Central memory CD8-positive, alpha-beta T cell (primary cell): ENCODE measurements around the gene DPP6.

Experiments
- ATAC-seq: fragments of 150-1000 bp; cut with Tn5 transposase; replicated peaks from 2 replicates; pipeline ENCODE4 v1.10.0; 2022; ENCODE audit warnings: mild to moderate bottlenecking, moderate FRiP score, moderate number of reproducible peaks; ENCODE audit not compliant: poor library complexity, severe bottlenecking; ENCODE audit errors: extremely low read depth
- DNase-seq, 2 donors: peaks; one replicate each; pipeline ENCODE4 v3.0.0; 2021; ENCODE audit warnings: low spot score in 2 of 2
- H3K27ac Mint-ChIP-seq: one replicate; pipeline ENCODE4 v1.8.0; 2022; ENCODE audit warnings: low read depth, mild to moderate bottlenecking, moderate library complexity, mixed read lengths
- H3K27me3 Mint-ChIP-seq: one replicate; pipeline ENCODE4 v1.8.0; 2022; ENCODE audit warnings: mixed read lengths
- H3K36me3 Mint-ChIP-seq: one replicate; pipeline ENCODE4 v1.8.0; 2022; ENCODE audit warnings: mild to moderate bottlenecking, moderate library complexity, mixed read lengths; ENCODE audit not compliant: insufficient read depth
- H3K4me1 Mint-ChIP-seq: one replicate; pipeline ENCODE4 v1.8.0; 2022; ENCODE audit warnings: mixed read lengths
- H3K4me3 Mint-ChIP-seq: one replicate; pipeline ENCODE4 v1.8.0; 2022; ENCODE audit warnings: mild to moderate bottlenecking, moderate library complexity, mixed read lengths
- H3K9me3 Mint-ChIP-seq: one replicate; pipeline ENCODE4 v1.8.0; 2022; ENCODE audit warnings: mixed read lengths

Gene DPP6

GRCh38 chr7:154304740-154305700, 252.8 kb downstream of the DPP6 start:
- DNase-seq (no peak), ATAC-seq (no peak)
- Mint-ChIP-seq H3K4me1 (no peaks in the 10 kb centered on the region), H3K9me3 (peaks cover 5% of the 10 kb centered on the region), H3K4me3 (no peak overlapping the region), H3K27me3 (no peaks in the 10 kb centered on the region), H3K27ac (no peak overlapping the region), H3K36me3 (peaks cover 1% of the 10 kb centered on the region)

GRCh38 chr7:154306036-154306435, 253.8 kb downstream of the DPP6 start:
- H3K9me3 Mint-ChIP-seq, result peaks cover 5% of the 10 kb centered on the region
- no peaks in the 10 kb centered on the region for H3K27me3 Mint-ChIP-seq
- H3K36me3 Mint-ChIP-seq, result peaks cover 1% of the 10 kb centered on the region
- no peaks in the 10 kb centered on the region for H3K4me1 Mint-ChIP-seq
- no peak overlapping the region for H3K4me3 Mint-ChIP-seq
- DNase-seq (no peak), ATAC-seq (no peak)
- no peak overlapping the region for H3K27ac Mint-ChIP-seq

DNA sequence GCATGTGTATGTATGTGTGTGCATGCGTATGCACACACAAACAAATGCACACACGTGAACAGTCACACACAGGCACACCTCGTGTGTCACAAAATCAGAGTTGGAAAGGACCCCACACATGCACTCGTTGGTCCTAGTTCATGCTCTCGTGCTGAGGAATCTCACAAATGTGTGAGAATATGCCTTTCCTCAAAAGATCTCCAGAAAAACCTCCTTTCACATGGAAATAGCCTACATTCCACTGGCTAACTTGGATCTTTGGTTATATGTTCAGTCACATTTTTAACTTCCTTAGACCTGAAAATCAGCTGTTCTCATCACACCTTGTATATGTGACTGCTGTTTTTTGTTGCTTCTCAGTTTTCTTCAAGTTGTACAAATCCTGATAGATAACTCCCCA, 256.7 kb downstream of the DPP6 start:
- ATAC-seq, result no peak
- no peak overlapping the region for H3K27ac Mint-ChIP-seq
- H3K9me3 Mint-ChIP-seq, result peaks cover 11% of the 10 kb centered on the region
- peaks cover 1% of the 10 kb centered on the region for H3K36me3 Mint-ChIP-seq
- no peaks in the 10 kb centered on the region for H3K4me1 Mint-ChIP-seq
- no peak for DNase-seq
- H3K4me3 Mint-ChIP-seq, result no peak overlapping the region
- H3K27me3 Mint-ChIP-seq, result no peaks in the 10 kb centered on the region

- H3K27me3 Mint-ChIP-seq, result no peaks in the 10 kb centered on the region
- H3K4me3 Mint-ChIP-seq, result no peak overlapping the region
- H3K4me1 Mint-ChIP-seq, result no peaks in the 10 kb centered on the region
- H3K36me3 Mint-ChIP-seq, result peaks cover 1% of the 10 kb centered on the region
- H3K27ac Mint-ChIP-seq, result no peak overlapping the region
- DNase-seq (no peak), ATAC-seq (no peak)
- H3K9me3 Mint-ChIP-seq, result peaks cover 11% of the 10 kb centered on the region
Measured at GRCh38 chr7:154310114-154310513, 257.9 kb downstream of the DPP6 start.

GRCh38 chr7:154324196-154324595, 272.0 kb downstream of the DPP6 start:
- Mint-ChIP-seq H3K36me3 (no peaks in the 10 kb centered on the region), H3K27ac (no peak overlapping the region), H3K4me1 (no peaks in the 10 kb centered on the region), H3K27me3 (no peaks in the 10 kb centered on the region), H3K4me3 (no peak overlapping the region), H3K9me3 (peaks cover 14% of the 10 kb centered on the region)
- DNase-seq (no peak), ATAC-seq (no peak)

GRCh38 chr7:154326421-154326820, 274.2 kb downstream of the DPP6 start:
- Mint-ChIP-seq H3K27ac (no peak overlapping the region), H3K9me3 (peaks cover 24% of the 10 kb centered on the region), H3K27me3 (no peaks in the 10 kb centered on the region), H3K4me1 (no peaks in the 10 kb centered on the region), H3K4me3 (no peak overlapping the region), H3K36me3 (no peaks in the 10 kb centered on the region)
- DNase-seq (no peak), ATAC-seq (no peak)

DNA sequence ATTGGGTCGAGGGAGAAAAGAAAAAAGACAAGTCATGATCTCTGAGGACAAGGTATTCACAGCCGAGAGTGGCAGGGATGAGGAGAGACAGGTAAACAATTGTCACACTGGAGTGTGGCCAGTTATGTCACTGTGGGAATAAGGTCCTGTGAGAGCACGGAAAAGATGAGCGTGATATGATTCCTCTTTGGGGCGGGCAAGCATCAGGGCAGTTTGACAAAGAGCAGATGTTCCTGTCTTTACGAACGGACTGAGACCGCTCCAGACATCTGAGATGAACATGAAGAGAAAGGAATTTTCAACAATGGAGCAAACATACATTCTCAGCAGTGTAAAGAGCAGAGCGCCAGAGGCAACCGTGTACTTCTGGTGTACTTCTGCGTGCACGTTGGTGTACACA, 278.1 kb downstream of the DPP6 start:
- Mint-ChIP-seq H3K27ac (no peak overlapping the region), H3K4me3 (no peak overlapping the region), H3K9me3 (peaks cover 22% of the 10 kb centered on the region), H3K36me3 (no peaks in the 10 kb centered on the region), H3K27me3 (no peaks in the 10 kb centered on the region), H3K4me1 (no peaks in the 10 kb centered on the region)
- no peak for DNase-seq
- no peak for ATAC-seq

GRCh38 chr7:154332811-154333580, 280.8 kb downstream of the DPP6 start:
- H3K4me1 Mint-ChIP-seq, result no peaks in the 10 kb centered on the region
- no peaks in the 10 kb centered on the region for H3K36me3 Mint-ChIP-seq
- DNase-seq (no peak), ATAC-seq (no peak)
- no peak overlapping the region for H3K27ac Mint-ChIP-seq
- no peak overlapping the region for H3K4me3 Mint-ChIP-seq
- peaks cover 27% of the 10 kb centered on the region for H3K9me3 Mint-ChIP-seq
- no peaks in the 10 kb centered on the region for H3K27me3 Mint-ChIP-seq

DNA sequence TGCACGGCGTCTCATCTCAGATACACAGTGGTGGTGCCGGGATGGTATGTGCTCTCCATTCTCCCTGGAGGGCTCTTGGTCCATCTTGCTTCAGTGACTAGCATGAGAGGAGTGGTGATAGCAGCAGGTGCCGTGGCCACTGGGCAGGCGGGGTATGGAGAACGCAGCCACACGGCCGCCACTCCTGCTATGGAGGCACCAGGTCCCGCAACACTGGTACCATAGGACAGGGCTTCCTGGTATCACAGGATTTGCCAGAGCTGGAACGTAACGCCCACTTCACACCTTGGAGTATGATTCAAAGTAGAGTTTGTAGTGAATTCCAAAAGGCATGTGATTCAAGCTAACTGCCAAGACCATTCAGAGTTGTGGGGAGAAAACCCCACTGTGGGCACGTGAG, 284.1 kb downstream of the DPP6 start:
- ATAC-seq (no peak), DNase-seq (no peak)
- Mint-ChIP-seq H3K4me3 (no peak overlapping the region), H3K27ac (no peak overlapping the region), H3K36me3 (no peaks in the 10 kb centered on the region), H3K4me1 (no peaks in the 10 kb centered on the region), H3K9me3 (peaks cover 18% of the 10 kb centered on the region), H3K27me3 (no peaks in the 10 kb centered on the region)

- H3K4me1 Mint-ChIP-seq, result no peaks in the 10 kb centered on the region
- no peaks in the 10 kb centered on the region for H3K27me3 Mint-ChIP-seq
- DNase-seq, result no peak
- no peaks in the 10 kb centered on the region for H3K36me3 Mint-ChIP-seq
- ATAC-seq, result no peak
- H3K27ac Mint-ChIP-seq, result no peak overlapping the region
- H3K9me3 Mint-ChIP-seq, result peaks cover 13% of the 10 kb centered on the region
- H3K4me3 Mint-ChIP-seq, result no peak overlapping the region
Measured at GRCh38 chr7:154338701-154339506, 286.7 kb downstream of the DPP6 start.

GRCh38 chr7:154342971-154343633, 290.9 kb downstream of the DPP6 start:
- ATAC-seq, result no peak
- Mint-ChIP-seq H3K4me3 (no peak overlapping the region), H3K9me3 (peaks cover 13% of the 10 kb centered on the region), H3K27ac (no peak overlapping the region), H3K27me3 (no peaks in the 10 kb centered on the region), H3K4me1 (no peaks in the 10 kb centered on the region), H3K36me3 (no peaks in the 10 kb centered on the region)
- no peak for DNase-seq
